Ovary (tissue), 3 donors: ENCODE data around the gene ATRN.

Experiments used
- CTCF ChIP-seq, 3 donors: fragments of 450-650 bp in 2 of 3; fragments of 200-600 bp in 1 of 3; IDR thresholded peaks; one replicate each; pipeline versions ENCODE4 v1.5.1 to v1.8.0; 2016 to 2022; ENCODE audit warnings: antibody characterized with exemption in 3 of 3, mild to moderate bottlenecking in 1 of 3
- POLR2A ChIP-seq: fragments of 450-650 bp; IDR thresholded peaks from one replicate; pipeline ENCODE4 v1.6.1; 2017; ENCODE audit warnings: antibody characterized with exemption, mild to moderate bottlenecking, moderate library complexity
- donor health status: DM: no; HTN: no; CAD: no.

- TF ChIP-seq CTCF (IDR thresholded peaks at IDR 0.05) (no peak), POLR2A (no peak)
Observed at GRCh38 chr20:3434232-3434631, 36.6 kb upstream of the ATRN start.
